Suprapubic skin (tissue), 4 donors: ENCODE results near the gene ZFAND3. TPM values are rescaled to one million over a fixed set of nuclear protein-coding genes. Genes with fewer than 3 reads are reported as not detected.
"Not testable (repeated sequence)": the region's sequence is repeated elsewhere in the genome, so short reads cannot be mapped to it uniquely, and the experiment has no call there.

ENCODE experiments used
- DNase-seq, 2 donors: peaks; one replicate each; pipeline ENCODE4 v3.0.0-alpha.2; 2019; ENCODE audit warnings: low spot score in 2 of 2
- H3K27ac ChIP-seq: fragments of 200-600 bp; sonication (generic); one replicate; pipeline ENCODE4 v1.5.1; 2019
- H3K27me3 ChIP-seq: fragments of 200-600 bp; sonication (generic); one replicate; pipeline ENCODE4 v1.5.1; 2019
- H3K36me3 ChIP-seq: fragments of 200-600 bp; sonication (generic); one replicate; pipeline ENCODE4 v1.5.1; 2019
- H3K4me1 ChIP-seq: fragments of 200-600 bp; sonication (generic); one replicate; pipeline ENCODE4 v1.5.1; 2019
- H3K4me3 ChIP-seq: fragments of 200-600 bp; sonication (generic); one replicate; pipeline ENCODE4 v1.5.1; 2019; ENCODE audit warnings: mild to moderate bottlenecking
- H3K9me3 ChIP-seq: fragments of 200-600 bp; sonication (generic); one replicate; pipeline ENCODE4 v1.5.1; 2019
- CTCF ChIP-seq, 2 donors: fragments of 200-600 bp in 1 of 2; fragments of 450-650 bp in 1 of 2; sonication (generic) in 1 of 2; IDR thresholded peaks; one replicate each; pipeline ENCODE4 v1.5.1; 2016 to 2019; ENCODE audit warnings: antibody characterized with exemption in 2 of 2, mild to moderate bottlenecking in 1 of 2, moderate library complexity in 1 of 2
- EP300 ChIP-seq: sonication (generic); formaldehyde crosslinking; IDR thresholded peaks from one replicate; pipeline ENCODE4 v1.6.1; 2017; ENCODE audit warnings: antibody characterized with exemption
- POLR2A ChIP-seq, 2 donors: fragments of 450-650 bp; IDR thresholded peaks; one replicate each; pipeline ENCODE4 v1.6.1; 2017; ENCODE audit warnings: antibody characterized with exemption in 2 of 2, mild to moderate bottlenecking in 2 of 2, moderate library complexity in 2 of 2
- POLR2AphosphoS5 ChIP-seq, 3 donors: sonication (generic); formaldehyde crosslinking; IDR thresholded peaks; one replicate each; pipeline ENCODE4 v1.6.1; 2017; ENCODE audit warnings: antibody characterized with exemption in 3 of 3
- WGBS: methylation state at CpG from one replicate; pipeline ENCODE4 v1.1.5; 2018; 5-methylcytosine and 5-hydroxymethylcytosine counted together
- total RNA-seq, 4 donors: library from RNA; depleted of rRNA; stranded (reverse); fragments of >200 nt; gene quantifications; one replicate each; pipeline ENCODE4 v1.1.0, GENCODE V29; 2016

ZFAND3 gene
- total RNA-seq, 4 donors from 2014 or later, result 31.1 to 41.0 (median 36.3) TPM

GRCh38 chr6:37874726-37875125 lies 55.2 kb downstream of the ZFAND3 start:
- no peak overlapping the region for H3K4me3 ChIP-seq
- DNase-seq, result no peak
- TF ChIP-seq CTCF (IDR thresholded peaks at IDR 0.05) (no peak), EP300 (no peak), POLR2AphosphoS5 (IDR thresholded peaks at IDR 0.05) (no peak), POLR2A (IDR thresholded peaks at IDR 0.05) (no peak)
- H3K27ac ChIP-seq, result no peak overlapping the region
- WGBS, result 96% methylated on average over 3 of the region's 3 CpGs
- H3K9me3 ChIP-seq, result no peaks in the 10 kb centered on the region
- H3K4me1 ChIP-seq, result peaks cover 15% of the 10 kb centered on the region
- no peaks in the 10 kb centered on the region for H3K36me3 ChIP-seq
- no peaks in the 10 kb centered on the region for H3K27me3 ChIP-seq

GRCh38 chr6:37875561-37876309 lies 56.2 kb downstream of the ZFAND3 start:
- no peaks in the 10 kb centered on the region for H3K36me3 ChIP-seq
- no peak for DNase-seq
- H3K27ac ChIP-seq, result no peak overlapping the region
- WGBS, result 88% methylated on average over 5 of the region's 5 CpGs
- no peaks in the 10 kb centered on the region for H3K27me3 ChIP-seq
- TF ChIP-seq POLR2A (IDR thresholded peaks at IDR 0.05) (no peak), EP300 (no peak), POLR2AphosphoS5 (IDR thresholded peaks at IDR 0.05) (no peak), CTCF (IDR thresholded peaks at IDR 0.05) (no peak)
- peaks cover 17% of the 10 kb centered on the region for H3K4me1 ChIP-seq
- no peak overlapping the region for H3K4me3 ChIP-seq
- H3K9me3 ChIP-seq, result no peaks in the 10 kb centered on the region

- Histone ChIP-seq H3K36me3 (no peaks in the 10 kb centered on the region), H3K4me1 (peaks cover 17% of the 10 kb centered on the region), H3K27me3 (no peaks in the 10 kb centered on the region), H3K9me3 (no peaks in the 10 kb centered on the region), H3K27ac (no peak overlapping the region), H3K4me3 (no peak overlapping the region)
- 91% methylated on average over 4 of the region's 4 CpGs for WGBS
- no peak for DNase-seq
- no peak for TF ChIP-seq POLR2AphosphoS5 (IDR thresholded peaks at IDR 0.05)
- no peak for TF ChIP-seq EP300
- TF ChIP-seq POLR2A (IDR thresholded peaks at IDR 0.05), result no peak
- no peak for TF ChIP-seq CTCF (IDR thresholded peaks at IDR 0.05)
Measured at GRCh38 chr6:37876843-37877242, 57.3 kb downstream of the ZFAND3 start.

- Histone ChIP-seq H3K9me3 (no peaks in the 10 kb centered on the region), H3K4me1 (peaks cover 17% of the 10 kb centered on the region), H3K27me3 (no peaks in the 10 kb centered on the region), H3K36me3 (no peaks in the 10 kb centered on the region), H3K4me3 (no peak overlapping the region), H3K27ac (no peak overlapping the region)
- TF ChIP-seq POLR2A (IDR thresholded peaks at IDR 0.05) (no peak), EP300 (no peak), CTCF (IDR thresholded peaks at IDR 0.05) (no peak), POLR2AphosphoS5 (IDR thresholded peaks at IDR 0.05) (no peak)
- 83% methylated on average over 6 of the region's 6 CpGs for WGBS
- no peak for DNase-seq
Measured at GRCh38 chr6:37877373-37878149, 58.0 kb downstream of the ZFAND3 start.

GRCh38 chr6:37878150-37878710 lies 58.7 kb downstream of the ZFAND3 start:
- Histone ChIP-seq H3K36me3 (no peaks in the 10 kb centered on the region), H3K4me3 (no peak overlapping the region), H3K9me3 (no peaks in the 10 kb centered on the region), H3K27me3 (no peaks in the 10 kb centered on the region), H3K27ac (no peak overlapping the region), H3K4me1 (peaks cover 17% of the 10 kb centered on the region)
- no peak for DNase-seq
- WGBS, result 67% methylated on average over 6 of the region's 7 CpGs
- no peak for TF ChIP-seq POLR2AphosphoS5 (IDR thresholded peaks at IDR 0.05)

- 79% methylated on average over 5 of the region's 5 CpGs for WGBS
Measured at GRCh38 chr6:37880602-37881001, 61.1 kb downstream of the ZFAND3 start.

More at GRCh38 chr6:37880602-37881001, 61.1 kb downstream of the ZFAND3 start:
- not testable (repeated sequence) for H3K27me3 ChIP-seq, H3K9me3 ChIP-seq, H3K36me3 ChIP-seq, DNase-seq, H3K27ac ChIP-seq, H3K4me3 ChIP-seq
- peaks cover 17% of the 10 kb centered on the region for H3K4me1 ChIP-seq
